Stimulated activated CD4-positive, alpha-beta T cell treated with anti-CD3 and anti-CD28 coated beads, Interleukin-2, amount 100 ng/mL, for 48 hours (primary cell): Measurements from ENCODE around the gene RHOV.
A peak's percentile ranks its signal among the peaks of the same experiment; 100 is the strongest.

Experiments
- DNase-seq, 2 donors: peaks; one replicate each; pipeline ENCODE4 v3.0.0-alpha.2; 2020

RHOV gene, protein sequence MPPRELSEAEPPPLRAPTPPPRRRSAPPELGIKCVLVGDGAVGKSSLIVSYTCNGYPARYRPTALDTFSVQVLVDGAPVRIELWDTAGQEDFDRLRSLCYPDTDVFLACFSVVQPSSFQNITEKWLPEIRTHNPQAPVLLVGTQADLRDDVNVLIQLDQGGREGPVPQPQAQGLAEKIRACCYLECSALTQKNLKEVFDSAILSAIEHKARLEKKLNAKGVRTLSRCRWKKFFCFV

GRCh38 chr15:40873694-40874561, at the start of gene RHOV:
TSS of gene RHOV (minus strand) at chr15:40874234. CDS start at chr15:40874139, 95 bp downstream.
- peak; percentile 41 to 48 for DNase-seq

GRCh38 chr15:40923551-40923950, 49.5 kb upstream of the RHOV start:
- no peak for DNase-seq

GRCh38 chr15:40922608-40923005, 48.6 kb upstream of the RHOV start:
- no peak for DNase-seq

DNA sequence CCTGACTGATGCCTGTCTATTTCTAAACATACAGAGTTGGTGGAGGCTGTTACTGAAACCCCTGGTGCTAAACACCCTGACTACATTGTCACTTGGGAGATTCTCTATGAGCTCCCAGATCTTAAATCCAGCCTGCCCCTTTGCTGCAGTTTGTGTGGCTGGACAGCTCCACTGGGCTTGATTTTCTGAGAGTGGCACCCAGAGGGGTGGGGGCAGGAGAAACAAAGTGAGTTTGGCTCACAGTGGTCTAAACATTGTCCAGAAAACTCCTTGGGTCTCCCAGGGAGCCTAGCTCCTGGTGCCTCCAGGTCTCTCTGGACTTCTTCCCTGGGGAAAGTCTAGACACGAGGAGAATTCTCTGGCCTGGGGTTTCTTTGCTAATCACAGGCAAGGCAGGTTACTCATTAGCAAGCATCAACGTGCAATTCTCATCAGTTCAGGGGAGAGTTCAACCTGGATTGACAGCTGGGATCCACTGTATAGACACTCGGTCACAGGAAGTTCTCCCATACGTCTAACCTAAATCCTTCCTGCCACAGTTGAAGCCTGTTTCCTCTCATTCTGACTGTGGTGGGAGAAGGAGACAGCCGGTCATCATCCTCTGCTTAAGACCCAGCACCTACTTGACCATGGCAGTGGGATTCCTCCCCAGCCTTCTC, 48.0 kb upstream of the RHOV start:
- no peak for DNase-seq

- DNase-seq, result no peak
These were observed 44.9 kb upstream of the RHOV start for GRCh38 chr15:40918799-40919392.

GRCh38 chr15:40918146-40918798, 44.2 kb upstream of the RHOV start:
- no peak for DNase-seq

GRCh38 chr15:40917585-40917984, 43.6 kb upstream of the RHOV start:
- no peak for DNase-seq

- DNase-seq, result no peak
These were observed 41.6 kb upstream of the RHOV start for GRCh38 chr15:40915679-40916078.

- no peak for DNase-seq
These were observed 41.2 kb upstream of the RHOV start for GRCh38 chr15:40915116-40915661.

- no peak for DNase-seq
These were observed 40.5 kb upstream of the RHOV start for GRCh38 chr15:40914486-40914885.

- no peak for DNase-seq
These were observed 40.0 kb upstream of the RHOV start for GRCh38 chr15:40914013-40914412.

DNA sequence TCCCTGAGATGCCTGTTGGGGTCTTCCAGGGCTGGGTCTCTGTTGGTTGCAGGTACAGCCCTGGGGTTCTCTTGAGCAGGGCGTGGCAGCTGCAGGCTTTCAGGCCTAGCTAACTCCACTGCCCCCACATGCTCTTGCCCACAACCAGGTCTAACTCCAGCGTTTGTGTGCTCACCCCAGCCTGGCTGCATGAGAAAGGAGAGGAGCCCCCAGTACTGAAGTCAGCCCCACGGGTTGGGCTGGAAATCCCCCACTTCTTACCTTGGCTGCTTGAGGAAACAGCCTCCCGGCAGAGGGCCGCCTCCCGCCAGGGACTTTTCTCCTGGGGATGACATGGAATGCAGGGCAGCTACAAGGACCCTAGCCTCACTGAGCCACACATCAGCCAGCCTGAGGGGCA, 38.4 kb upstream of the RHOV start:
- DNase-seq, result no peak

DNA sequence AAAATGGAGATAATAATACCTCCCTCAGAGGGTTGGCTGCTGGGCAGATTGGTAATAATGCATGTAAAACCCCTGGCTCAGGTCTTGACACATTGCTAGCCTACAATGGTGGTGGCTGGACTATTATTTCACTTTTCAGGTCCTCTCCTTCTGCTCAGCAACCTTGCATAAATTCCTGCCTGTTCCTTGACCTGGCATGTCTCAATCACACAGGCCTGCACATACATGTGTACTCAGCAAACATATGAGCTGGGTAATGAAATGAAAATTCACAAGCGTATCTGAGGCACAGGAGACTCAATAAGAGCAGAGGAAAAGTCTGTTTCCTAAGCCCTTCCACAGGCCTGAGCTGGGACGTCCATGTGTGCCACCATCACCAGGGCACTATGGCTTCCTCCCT, 37.7 kb upstream of the RHOV start:
- no peak for DNase-seq

DNA sequence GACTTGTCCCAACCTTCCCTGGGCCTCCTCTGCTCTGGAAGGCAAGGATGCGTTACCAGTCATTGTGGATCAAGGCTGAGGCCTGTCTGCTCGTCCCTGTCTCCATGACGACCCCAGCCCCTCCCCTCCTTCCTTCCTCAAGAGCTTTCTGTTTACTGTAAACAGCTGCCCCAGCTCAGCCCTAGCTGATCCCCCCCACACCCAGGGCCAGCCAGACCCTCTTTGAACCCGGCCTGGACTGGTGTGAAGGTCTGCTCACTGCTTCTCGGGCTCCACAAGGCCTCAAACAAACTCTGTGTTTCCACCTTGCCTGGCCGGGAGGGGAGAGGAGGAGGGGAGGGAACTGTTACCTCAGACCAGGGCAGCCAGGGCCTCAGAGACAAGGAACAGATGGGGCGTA, 37.1 kb upstream of the RHOV start:
- no peak for DNase-seq

DNA sequence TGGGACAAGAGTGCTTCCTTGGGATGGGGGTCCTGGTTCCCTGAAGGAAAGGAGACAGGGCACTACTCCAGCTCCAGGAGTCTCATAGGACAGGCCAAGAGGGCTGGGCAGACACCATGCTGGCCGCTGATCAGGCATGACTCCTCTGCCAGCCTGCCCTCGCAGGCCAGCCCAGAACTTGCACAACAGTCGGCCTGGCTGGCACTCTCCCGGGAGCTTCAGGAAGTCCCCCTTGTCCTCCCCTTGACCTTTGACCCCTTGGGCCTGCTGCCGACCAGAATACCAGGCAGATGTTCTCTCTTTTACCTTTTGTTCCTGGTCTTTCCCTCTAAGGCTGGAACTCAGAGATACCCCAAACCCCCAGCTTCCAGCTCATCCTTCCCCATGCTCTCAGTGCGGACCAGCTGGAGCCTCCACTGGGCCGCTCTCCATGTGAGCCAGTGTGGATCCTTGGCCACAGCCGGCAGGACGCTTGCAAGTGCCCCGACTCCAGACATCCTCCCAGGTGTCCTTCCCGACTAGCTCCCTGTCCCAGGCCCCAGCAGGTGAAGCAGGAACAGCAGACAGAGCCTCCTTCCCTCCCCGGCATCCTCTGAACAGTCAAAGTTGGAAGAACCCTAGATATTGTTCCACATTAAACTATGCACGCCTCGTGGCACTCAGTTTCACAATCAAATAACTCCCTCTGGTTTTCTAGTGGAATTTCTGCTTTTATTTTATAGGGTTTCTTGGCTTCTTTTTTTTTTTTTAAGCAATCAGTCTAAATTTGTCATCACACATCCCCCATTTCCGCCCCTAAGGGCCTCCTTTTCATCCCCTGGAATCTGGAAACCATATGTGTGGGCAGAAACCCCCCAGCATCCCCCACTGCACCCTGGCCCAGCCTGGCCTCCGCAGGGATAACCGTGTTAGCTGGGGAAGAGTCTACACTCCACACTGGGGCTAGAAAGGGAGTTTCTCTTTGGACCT, 35.9 kb upstream of the RHOV start:
- DNase-seq, result no peak

GRCh38 chr15:40908095-40908494, 34.1 kb upstream of the RHOV start:
- DNase-seq, result no peak

GRCh38 chr15:40906991-40907802, 33.2 kb upstream of the RHOV start:
- peak in 1 of 2 donors; percentile 19 for DNase-seq

DNA sequence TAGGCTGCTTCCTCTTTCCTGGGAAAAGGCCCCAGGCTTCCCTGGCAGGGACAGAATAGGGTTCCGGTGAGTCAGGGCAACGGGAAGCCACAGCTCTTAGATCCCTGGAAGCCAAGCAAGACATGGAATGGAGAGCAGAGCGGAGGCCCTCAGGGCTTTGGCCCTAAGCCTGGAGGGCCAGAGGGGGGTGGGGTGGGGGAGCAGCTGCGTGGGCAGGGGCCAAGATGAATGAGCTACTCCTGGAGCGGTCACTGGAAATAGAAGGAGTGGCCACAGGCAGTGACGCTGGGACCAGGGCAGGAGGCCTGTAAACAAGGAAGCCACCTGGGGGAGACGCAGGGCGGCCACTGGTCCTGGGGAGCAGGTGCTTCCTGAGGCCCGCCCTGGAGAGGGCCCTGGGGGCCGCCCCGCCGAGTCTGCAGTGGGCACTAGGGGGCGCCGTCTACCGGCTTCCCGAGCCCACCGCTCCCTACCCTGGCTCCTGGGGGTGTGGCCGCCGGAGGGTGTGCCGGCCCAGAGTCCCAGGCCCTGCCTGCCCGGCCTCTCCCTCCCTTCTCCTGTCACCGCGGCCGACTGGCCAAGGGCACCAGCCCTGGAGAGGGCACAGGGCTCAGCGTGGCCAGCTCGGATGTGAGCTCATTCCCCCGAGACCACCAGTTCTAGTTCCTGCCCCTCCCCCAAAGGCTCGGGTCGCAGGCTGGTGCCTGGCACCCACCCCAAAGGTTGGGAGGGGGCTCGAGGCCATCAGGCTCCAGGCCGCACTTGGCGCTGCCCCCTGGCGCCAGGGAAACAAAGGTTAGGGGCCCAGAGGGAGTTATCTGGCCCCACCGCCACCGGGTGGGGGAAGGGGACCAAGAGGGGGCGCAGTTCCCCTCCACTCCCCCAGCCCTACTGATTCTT, 32.3 kb upstream of the RHOV start:
- DNase-seq, result peak; percentile 75 to 84

DNA sequence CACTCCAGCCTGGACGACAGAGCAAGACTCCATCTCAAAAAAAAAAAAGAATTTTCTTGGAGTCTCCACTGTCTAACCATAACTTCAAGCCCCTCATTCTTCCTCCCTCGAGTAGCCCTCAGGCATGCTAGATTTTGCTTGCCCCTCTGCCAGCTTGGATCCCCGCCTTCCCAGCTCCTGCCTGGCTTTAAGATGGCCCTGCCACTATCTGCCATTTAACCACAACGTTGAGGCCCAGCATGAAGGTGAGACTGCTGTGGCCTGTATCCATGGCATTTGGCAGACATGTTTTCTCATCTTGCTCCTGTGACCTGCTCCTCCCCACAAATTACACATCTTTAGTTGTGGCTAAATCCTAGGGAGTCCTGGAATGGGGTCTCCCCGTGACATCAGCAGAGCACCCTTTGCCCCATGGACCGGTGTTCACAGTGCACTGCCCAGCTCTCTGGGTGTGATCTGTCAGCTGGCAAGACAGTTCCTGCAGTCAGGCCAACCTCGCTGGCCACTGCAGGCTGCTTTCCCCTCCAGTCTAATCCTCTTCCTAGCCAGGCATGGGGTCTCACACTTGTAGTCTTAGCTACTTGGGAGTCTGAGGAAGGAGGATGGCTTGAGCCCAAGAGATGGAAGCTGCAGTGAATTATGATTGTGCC, 30.6 kb upstream of the RHOV start:
- DNase-seq, result no peak
